Activated T-helper 1 cell treated with anti-CD3 and anti-CD28 coated beads, Interleukin-2, amount 50 U/mL, for 16 hours (primary cell): ENCODE measurements around the gene LRRN3.

ENCODE experiments used
- DNase-seq, 2 donors: peaks; one replicate each; pipeline ENCODE4 v3.0.0-alpha.2; 2020; ENCODE audit warnings: low read depth in 1 of 2, low spot score in 1 of 2

Gene LRRN3

GRCh38 chr7:111104710-111105109, 13.8 kb downstream of the LRRN3 start:
- no peak for DNase-seq

GRCh38 chr7:111105269-111105668, 14.3 kb downstream of the LRRN3 start:
- DNase-seq, result no peak

- no peak for DNase-seq
Observed at GRCh38 chr7:111107579-111107978, 16.7 kb downstream of the LRRN3 start.

GRCh38 chr7:111108000-111108399, 17.1 kb downstream of the LRRN3 start:
- no peak for DNase-seq

- no peak for DNase-seq
Observed at GRCh38 chr7:111108496-111108895, 17.6 kb downstream of the LRRN3 start.

GRCh38 chr7:111112439-111112838, 21.5 kb downstream of the LRRN3 start:
- no peak for DNase-seq

- DNase-seq, result no peak
Observed at GRCh38 chr7:111113263-111114017, 22.5 kb downstream of the LRRN3 start.

GRCh38 chr7:111115966-111116365, 25.0 kb downstream of the LRRN3 start:
- DNase-seq, result no peak

GRCh38 chr7:111126987-111127386, 36.1 kb downstream of the LRRN3 start:
- DNase-seq, result no peak

GRCh38 chr7:111129435-111129834, 38.5 kb downstream of the LRRN3 start:
- no peak for DNase-seq

- DNase-seq, result no peak
Observed at GRCh38 chr7:111132833-111133232, 41.9 kb downstream of the LRRN3 start.

- DNase-seq, result no peak
Observed at GRCh38 chr7:111137296-111138192, 46.6 kb downstream of the LRRN3 start.

- DNase-seq, result peak in 1 of 2 donors; percentile 8
Observed at GRCh38 chr7:111138193-111138569, 47.3 kb downstream of the LRRN3 start.

GRCh38 chr7:111138586-111138985, 47.7 kb downstream of the LRRN3 start:
- DNase-seq, result no peak

GRCh38 chr7:111140091-111140865, 49.4 kb downstream of the LRRN3 start:
- no peak for DNase-seq

GRCh38 chr7:111145472-111145871, 54.5 kb downstream of the LRRN3 start:
- DNase-seq, result no peak

- DNase-seq, result no peak
Observed at GRCh38 chr7:111146136-111146535, 55.2 kb downstream of the LRRN3 start.

GRCh38 chr7:111147708-111148533, 57.0 kb downstream of the LRRN3 start:
- DNase-seq, result no peak

- DNase-seq, result no peak
Observed at GRCh38 chr7:111150709-111151108, 59.8 kb downstream of the LRRN3 start.

- no peak for DNase-seq
Observed at GRCh38 chr7:111159426-111159825, 68.5 kb downstream of the LRRN3 start.

- DNase-seq, result no peak
Observed at GRCh38 chr7:111160297-111160696, 69.4 kb downstream of the LRRN3 start.
